Measurements from ENCODE around the gene MAN1B1.

DNA sequence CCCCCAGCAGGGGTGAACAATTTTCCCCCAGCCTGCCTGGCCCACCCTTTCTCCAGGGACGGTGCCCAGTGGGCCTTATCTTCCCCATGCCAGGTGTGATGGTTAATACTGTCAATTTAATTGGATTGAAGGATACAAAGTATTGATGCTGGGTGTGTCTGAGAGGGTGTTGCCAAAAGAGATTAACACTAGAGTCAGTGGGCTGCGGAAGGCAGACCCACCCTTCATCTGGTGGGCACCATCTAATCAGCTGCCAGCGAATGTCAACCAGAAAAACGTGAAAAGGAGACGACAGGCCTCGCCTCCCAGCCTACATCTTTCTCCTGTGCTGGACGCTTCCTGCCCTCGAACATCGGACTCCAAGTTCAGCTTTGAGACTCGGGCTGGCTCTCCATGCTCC, 49.3 kb upstream of the MAN1B1 start:
- TF ChIP-seq, protein P1, sequence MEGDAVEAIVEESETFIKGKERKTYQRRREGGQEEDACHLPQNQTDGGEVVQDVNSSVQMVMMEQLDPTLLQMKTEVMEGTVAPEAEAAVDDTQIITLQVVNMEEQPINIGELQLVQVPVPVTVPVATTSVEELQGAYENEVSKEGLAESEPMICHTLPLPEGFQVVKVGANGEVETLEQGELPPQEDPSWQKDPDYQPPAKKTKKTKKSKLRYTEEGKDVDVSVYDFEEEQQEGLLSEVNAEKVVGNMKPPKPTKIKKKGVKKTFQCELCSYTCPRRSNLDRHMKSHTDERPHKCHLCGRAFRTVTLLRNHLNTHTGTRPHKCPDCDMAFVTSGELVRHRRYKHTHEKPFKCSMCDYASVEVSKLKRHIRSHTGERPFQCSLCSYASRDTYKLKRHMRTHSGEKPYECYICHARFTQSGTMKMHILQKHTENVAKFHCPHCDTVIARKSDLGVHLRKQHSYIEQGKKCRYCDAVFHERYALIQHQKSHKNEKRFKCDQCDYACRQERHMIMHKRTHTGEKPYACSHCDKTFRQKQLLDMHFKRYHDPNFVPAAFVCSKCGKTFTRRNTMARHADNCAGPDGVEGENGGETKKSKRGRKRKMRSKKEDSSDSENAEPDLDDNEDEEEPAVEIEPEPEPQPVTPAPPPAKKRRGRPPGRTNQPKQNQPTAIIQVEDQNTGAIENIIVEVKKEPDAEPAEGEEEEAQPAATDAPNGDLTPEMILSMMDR (IDR thresholded peaks at IDR 0.05), result no peak
- TF ChIP-seq POLR2A (IDR thresholded peaks at IDR 0.05), result no peak
- no peak for TF ChIP-seq POLR2AphosphoS5 (IDR thresholded peaks at IDR 0.05)
